OCI-LY7 (cell line): ENCODE measurements around the gene TRIO.

Experiments
- CTCF ChIP-seq: fragments of 200-600 bp; sonication (generic); conservative IDR thresholded peaks from 2 replicates; pipeline ENCODE4 v1.5.1; 2014; ENCODE audit warnings: mild to moderate bottlenecking, antibody characterized with exemption, low read length, moderate library complexity, mixed read lengths
- EZH2phosphoT487 ChIP-seq: fragments of 200-600 bp; sonication (generic); IDR thresholded peaks from 2 replicates; pipeline ENCODE4 v1.6.1; 2018; ENCODE audit warnings: low read depth, borderline replicate concordance, mild to moderate bottlenecking, mixed run types, antibody characterized with exemption, low read length, moderate library complexity, mixed read lengths

GRCh38 chr5:14452685-14453454 lies 309.7 kb downstream of the TRIO start:
- no peak for TF ChIP-seq CTCF
- no peak for TF ChIP-seq EZH2phosphoT487
